ENCODE results near the gene HAO1.

The HAO1 gene

GRCh38 chr20:7926323-7926722 lies 13.9 kb downstream of the HAO1 start:
- DNase-seq, result no peak

GRCh38 chr20:7924692-7925091 lies 15.6 kb downstream of the HAO1 start:
- no peak for DNase-seq

- DNase-seq, result no peak
These were observed 23.6 kb downstream of the HAO1 start for GRCh38 chr20:7916648-7917047.

- no peak for DNase-seq
These were observed 27.7 kb downstream of the HAO1 start for GRCh38 chr20:7912551-7912950.

GRCh38 chr20:7911586-7912330 lies 28.5 kb downstream of the HAO1 start:
- no peak for DNase-seq

GRCh38 chr20:7908905-7909304 lies 31.4 kb downstream of the HAO1 start:
- DNase-seq, result no peak

- DNase-seq, result no peak
These were observed 36.8 kb downstream of the HAO1 start for GRCh38 chr20:7903429-7903828.

GRCh38 chr20:7902879-7903278 lies 37.4 kb downstream of the HAO1 start:
- no peak for DNase-seq

- no peak for DNase-seq
These were observed 42.4 kb downstream of the HAO1 start for GRCh38 chr20:7897781-7898364.

- no peak for DNase-seq
These were observed 47.1 kb downstream of the HAO1 start for GRCh38 chr20:7893014-7893730.

GRCh38 chr20:7891705-7892104 lies 48.6 kb downstream of the HAO1 start:
- DNase-seq, result no peak

- no peak for DNase-seq
These were observed 50.5 kb downstream of the HAO1 start for GRCh38 chr20:7889736-7890135.

GRCh38 chr20:7883741-7884140 lies 56.5 kb downstream of the HAO1 start:
- no peak for DNase-seq

GRCh38 chr20:7883309-7883708 lies 56.9 kb downstream of the HAO1 start:
- peak; percentile 11 for DNase-seq

GRCh38 chr20:7882076-7882475 lies 58.2 kb downstream of the HAO1 start:
- DNase-seq, result no peak

GRCh38 chr20:7881551-7881950 lies 58.7 kb downstream of the HAO1 start:
- no peak for DNase-seq

GRCh38 chr20:7879883-7880282 lies 60.4 kb downstream of the HAO1 start:
- no peak for DNase-seq

- no peak for DNase-seq
These were observed 72.2 kb downstream of the HAO1 start for GRCh38 chr20:7868108-7868507.

GRCh38 chr20:7866285-7866684 lies 74.0 kb downstream of the HAO1 start:
- DNase-seq, result no peak

GRCh38 chr20:7859356-7859802 lies 80.9 kb downstream of the HAO1 start:
- peak; percentile 48 for DNase-seq

GRCh38 chr20:7858734-7859250 lies 81.5 kb downstream of the HAO1 start:
- no peak for DNase-seq

GRCh38 chr20:7856756-7857155 lies 83.5 kb downstream of the HAO1 start:
- no peak for DNase-seq

- DNase-seq, result no peak
These were observed 84.7 kb downstream of the HAO1 start for GRCh38 chr20:7855545-7855944.

- no peak for DNase-seq
These were observed 86.8 kb downstream of the HAO1 start for GRCh38 chr20:7853493-7853892.
